Ishikawa (cell line): Measurements from ENCODE around the gene MMP11.

Experiments used
- EGR1 ChIP-seq: IDR thresholded peaks from 2 replicates; pipeline ENCODE4 v1.6.1; 2012
- EP300 ChIP-seq: IDR thresholded peaks from 2 replicates; pipeline ENCODE4 v1.6.1; 2012; ENCODE audit warnings: borderline replicate concordance
- FOXM1 ChIP-seq: IDR thresholded peaks from 2 replicates; pipeline ENCODE4 v1.6.1; 2012; ENCODE audit warnings: low read depth, borderline replicate concordance
- NFIC ChIP-seq: IDR thresholded peaks from 2 replicates; pipeline ENCODE4 v1.6.1; 2012
- RAD21 ChIP-seq: IDR thresholded peaks from 2 replicates; pipeline ENCODE4 v1.6.1; 2012; ENCODE audit warnings: low read depth
- TCF12 ChIP-seq: IDR thresholded peaks from 2 replicates; pipeline ENCODE4 v1.6.1; 2012; ENCODE audit warnings: low read depth
- TEAD4 ChIP-seq: IDR thresholded peaks from 2 replicates; pipeline ENCODE4 v1.6.1; 2012
- YY1 ChIP-seq: IDR thresholded peaks from 2 replicates; pipeline ENCODE4 v1.6.1; 2012; ENCODE audit warnings: low read depth
- TF ChIP-seq, protein P1 (sequence below): IDR thresholded peaks from 2 replicates; pipeline ENCODE4 v1.6.1; 2012
- TF ChIP-seq, protein P2 (sequence below): IDR thresholded peaks from 2 replicates; pipeline ENCODE4 v1.6.1; 2012; ENCODE audit warnings: low read depth, mild to moderate bottlenecking

DNA sequence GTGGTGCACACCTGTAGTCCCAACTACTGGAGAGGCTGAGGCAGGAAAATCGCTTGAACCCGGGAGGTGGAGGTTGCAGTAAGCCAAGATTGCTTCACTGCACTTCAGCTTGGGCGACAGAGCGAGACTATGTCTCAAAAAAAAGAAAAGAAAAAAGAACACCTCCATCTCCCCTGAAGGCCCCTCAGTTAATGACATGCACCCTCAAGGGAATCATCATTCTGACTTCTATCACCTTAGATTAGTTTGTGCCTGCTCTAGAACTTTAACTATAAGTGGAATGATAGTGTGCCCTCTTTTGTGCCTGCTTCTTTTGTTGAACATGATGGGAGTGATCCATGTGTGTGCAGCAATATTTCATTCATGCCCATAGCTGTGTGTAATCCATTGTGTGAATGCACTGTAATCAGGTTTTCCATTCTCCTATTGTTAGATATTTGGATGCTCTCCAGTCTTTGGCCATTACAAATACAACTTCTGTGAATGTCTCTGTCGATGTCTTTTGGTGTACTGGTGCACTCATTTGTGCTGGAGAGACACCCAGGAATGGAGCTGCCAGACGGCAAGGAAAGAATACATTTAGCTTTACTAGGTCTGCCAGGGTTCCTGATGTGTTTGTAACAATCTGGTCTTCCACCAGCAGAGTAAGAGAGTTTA is 17.5 kb upstream of the MMP11 start:
- TF ChIP-seq FOXM1 (no peak), EP300 (no peak), TEAD4 (no peak), TCF12 (no peak), NFIC (peak; percentile 57), RAD21 (no peak), EGR1 (no peak), YY1 (no peak)
- TF ChIP-seq, protein P1, sequence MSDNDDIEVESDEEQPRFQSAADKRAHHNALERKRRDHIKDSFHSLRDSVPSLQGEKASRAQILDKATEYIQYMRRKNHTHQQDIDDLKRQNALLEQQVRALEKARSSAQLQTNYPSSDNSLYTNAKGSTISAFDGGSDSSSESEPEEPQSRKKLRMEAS: no peak
- TF ChIP-seq, protein P2, sequence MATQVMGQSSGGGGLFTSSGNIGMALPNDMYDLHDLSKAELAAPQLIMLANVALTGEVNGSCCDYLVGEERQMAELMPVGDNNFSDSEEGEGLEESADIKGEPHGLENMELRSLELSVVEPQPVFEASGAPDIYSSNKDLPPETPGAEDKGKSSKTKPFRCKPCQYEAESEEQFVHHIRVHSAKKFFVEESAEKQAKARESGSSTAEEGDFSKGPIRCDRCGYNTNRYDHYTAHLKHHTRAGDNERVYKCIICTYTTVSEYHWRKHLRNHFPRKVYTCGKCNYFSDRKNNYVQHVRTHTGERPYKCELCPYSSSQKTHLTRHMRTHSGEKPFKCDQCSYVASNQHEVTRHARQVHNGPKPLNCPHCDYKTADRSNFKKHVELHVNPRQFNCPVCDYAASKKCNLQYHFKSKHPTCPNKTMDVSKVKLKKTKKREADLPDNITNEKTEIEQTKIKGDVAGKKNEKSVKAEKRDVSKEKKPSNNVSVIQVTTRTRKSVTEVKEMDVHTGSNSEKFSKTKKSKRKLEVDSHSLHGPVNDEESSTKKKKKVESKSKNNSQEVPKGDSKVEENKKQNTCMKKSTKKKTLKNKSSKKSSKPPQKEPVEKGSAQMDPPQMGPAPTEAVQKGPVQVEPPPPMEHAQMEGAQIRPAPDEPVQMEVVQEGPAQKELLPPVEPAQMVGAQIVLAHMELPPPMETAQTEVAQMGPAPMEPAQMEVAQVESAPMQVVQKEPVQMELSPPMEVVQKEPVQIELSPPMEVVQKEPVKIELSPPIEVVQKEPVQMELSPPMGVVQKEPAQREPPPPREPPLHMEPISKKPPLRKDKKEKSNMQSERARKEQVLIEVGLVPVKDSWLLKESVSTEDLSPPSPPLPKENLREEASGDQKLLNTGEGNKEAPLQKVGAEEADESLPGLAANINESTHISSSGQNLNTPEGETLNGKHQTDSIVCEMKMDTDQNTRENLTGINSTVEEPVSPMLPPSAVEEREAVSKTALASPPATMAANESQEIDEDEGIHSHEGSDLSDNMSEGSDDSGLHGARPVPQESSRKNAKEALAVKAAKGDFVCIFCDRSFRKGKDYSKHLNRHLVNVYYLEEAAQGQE: no peak
